SK-N-SH (cell line): ENCODE measurements around the gene SLC6A13. TPM values are rescaled to one million over a fixed set of nuclear protein-coding genes. Genes with fewer than 3 reads are reported as not detected.
"Not testable (repeated sequence)": the region's sequence is repeated elsewhere in the genome, so short reads cannot be mapped to it uniquely, and the experiment has no call there.

ENCODE experiments used
- CTCF ChIA-PET: fragments of 300-600, 350-600 bp; formaldehyde crosslinking; extraction: SDS; loops from one replicate; lab custom pipeline; 2021; lab: Yijun Ruan, JAX
- POLR2A ChIA-PET: fragments of 350-600 bp; sonication (Branson Sonifier 250); formaldehyde crosslinking; extraction: SDS; loops from one replicate; lab custom pipeline; 2020; ENCODE audit warnings: antibody characterized with exemption, inconsistent platforms; lab: Yijun Ruan, JAX
- DNase-seq: peaks from one replicate; pipeline ENCODE4 v3.0.0; 2012
- H2AFZ ChIP-seq: fragments of 200-600 bp; sonication (generic); 2 replicates; pipeline ENCODE4 v1.8.1; 2016; ENCODE audit warnings: antibody characterized with exemption, mild to moderate bottlenecking, low read depth
- H3F3A ChIP-seq: fragments of 200-600 bp; sonication (generic); replicated peaks from 2 replicates; pipeline ENCODE3; 2016; ENCODE audit warnings: antibody characterized with exemption, mild to moderate bottlenecking; ENCODE audit not compliant: insufficient read depth
- H3K27ac ChIP-seq, 2 experiments: fragments of 200-500 bp in 1 of 2; fragments of 200-600 bp in 1 of 2; sonication (Bioruptor generic) in 1 of 2; sonication (generic), shearing (Covaris generic) in 1 of 2; 2 replicates each; pipeline versions ENCODE4 v1.5.1 to v1.6.1; 2014 to 2016; ENCODE audit warnings: low read depth in 2 of 2, inconsistent platforms in 1 of 2, low read length in 1 of 2, mild to moderate bottlenecking in 1 of 2, mixed read lengths in 1 of 2
- H3K27me3 ChIP-seq: fragments of 200-600 bp; sonication (generic), shearing (Covaris generic); 2 replicates; pipeline ENCODE4 v1.6.1; 2016; ENCODE audit warnings: mixed run types; ENCODE audit not compliant: insufficient read depth
- H3K36me3 ChIP-seq, 2 experiments: fragments of 200-500 bp in 1 of 2; fragments of 200-600 bp in 1 of 2; sonication (Bioruptor generic) in 1 of 2; sonication (generic) in 1 of 2; replicated peaks in 1 of 2; 2 replicates each; pipeline versions ENCODE3 to v1.5.1; 2014 to 2016; ENCODE audit warnings: low read length in 1 of 2, mild to moderate bottlenecking in 1 of 2; ENCODE audit not compliant: insufficient read depth in 2 of 2, control insufficient read depth in 1 of 2
- H3K4me1 ChIP-seq, 2 experiments: fragments of 200-500 bp in 1 of 2; fragments of 200-600 bp in 1 of 2; sonication (Bioruptor generic) in 1 of 2; sonication (generic), shearing (Covaris generic) in 1 of 2; 2 replicates each; pipeline versions ENCODE4 v1.5.1 to v1.6.1; 2014 to 2016; ENCODE audit warnings: low read depth in 1 of 2, low read length in 1 of 2, mixed run types in 1 of 2; ENCODE audit not compliant: insufficient read depth in 2 of 2, control insufficient read depth in 1 of 2
- H3K4me2 ChIP-seq: fragments of 200-600 bp; sonication (generic), shearing (Covaris generic); 2 replicates; pipeline ENCODE4 v1.6.1; 2017; ENCODE audit warnings: mixed run types
- H3K4me3 ChIP-seq, 2 experiments: fragments of 200-500 bp in 1 of 2; fragments of 200-600 bp in 1 of 2; sonication (Bioruptor generic) in 1 of 2; sonication (generic), shearing (Covaris generic) in 1 of 2; 2 replicates each; pipeline versions ENCODE4 v1.5.1 to v1.8.1; 2014 to 2016; ENCODE audit warnings: low read depth in 2 of 2, inconsistent platforms in 1 of 2, low read length in 1 of 2, mild to moderate bottlenecking in 1 of 2, mixed read lengths in 1 of 2, moderate library complexity in 1 of 2
- H3K79me2 ChIP-seq: fragments of 200-600 bp; sonication (generic); 2 replicates; pipeline ENCODE4 v1.8.1; 2017; ENCODE audit warnings: mild to moderate bottlenecking; ENCODE audit not compliant: insufficient read depth
- H3K9ac ChIP-seq: fragments of 200-600 bp; sonication (generic); 2 replicates; pipeline ENCODE4 v1.6.1; 2017; ENCODE audit warnings: mixed run types
- H3K9me2 ChIP-seq: fragments of 200-600 bp; sonication (generic); 2 replicates; pipeline ENCODE4 v1.6.1; 2017; ENCODE audit warnings: mixed run types
- H3K9me3 ChIP-seq: fragments of 200-600 bp; sonication (generic); 2 replicates; pipeline ENCODE4 v1.6.1; 2017; ENCODE audit warnings: mixed run types, mild to moderate bottlenecking, moderate library complexity
- H4K20me1 ChIP-seq: fragments of 200-600 bp; sonication (generic); 2 replicates; pipeline ENCODE4 v1.6.1; 2017; ENCODE audit warnings: mild to moderate bottlenecking, mixed run types; ENCODE audit not compliant: insufficient read depth
- EP300 ChIP-seq, 2 experiments: IDR thresholded peaks; 2 replicates each; pipeline versions ENCODE4 v1.4.0 to v1.6.1; 2012; ENCODE audit warnings: borderline replicate concordance in 1 of 2, low read depth in 1 of 2, low read length in 1 of 2
- FOSL2 ChIP-seq: IDR thresholded peaks from 2 replicates; pipeline ENCODE4 v1.4.0; 2012; ENCODE audit warnings: low read depth, mild to moderate bottlenecking, moderate library complexity, borderline replicate concordance
- MEF2A ChIP-seq: IDR thresholded peaks from 2 replicates; pipeline ENCODE4 v1.4.0; 2012; ENCODE audit warnings: low read depth, borderline replicate concordance
- NFIC ChIP-seq: IDR thresholded peaks from 2 replicates; pipeline ENCODE4 v1.4.0; 2012; ENCODE audit warnings: borderline replicate concordance
- RAD21 ChIP-seq: IDR thresholded peaks from 2 replicates; pipeline ENCODE4 v1.6.1; 2012; ENCODE audit warnings: mild to moderate bottlenecking, low read length
- REST ChIP-seq: IDR thresholded peaks from 2 replicates; pipeline ENCODE4 v1.6.1; 2012; ENCODE audit warnings: mild to moderate bottlenecking, low read depth, low read length, moderate library complexity
- TEAD4 ChIP-seq: IDR thresholded peaks from 2 replicates; pipeline ENCODE4 v1.4.0; 2012; ENCODE audit warnings: mild to moderate bottlenecking, borderline replicate concordance; ENCODE audit not compliant: insufficient read depth
- YY1 ChIP-seq: IDR thresholded peaks from 2 replicates; pipeline ENCODE4 v1.4.0; 2012; ENCODE audit warnings: low read depth, mild to moderate bottlenecking
- WGBS: methylation state at CpG from one replicate; pipeline ENCODE4 v1.1.6; 2017; ENCODE audit warnings: low lambda C conversion rate; 5-methylcytosine and 5-hydroxymethylcytosine counted together
- polyA plus RNA-seq, 3 experiments: library from polyadenylated mRNA; depleted of rRNA; stranded (reverse); fragments of >200 nt; gene quantifications; 2 replicates each; pipeline ENCODE4 v1.2.3, GENCODE V29; 2012

Gene SLC6A13
- polyA plus RNA-seq, 1 of the 3 experiments (the other 2 are of a cell fraction): 0.05 TPM

DNA sequence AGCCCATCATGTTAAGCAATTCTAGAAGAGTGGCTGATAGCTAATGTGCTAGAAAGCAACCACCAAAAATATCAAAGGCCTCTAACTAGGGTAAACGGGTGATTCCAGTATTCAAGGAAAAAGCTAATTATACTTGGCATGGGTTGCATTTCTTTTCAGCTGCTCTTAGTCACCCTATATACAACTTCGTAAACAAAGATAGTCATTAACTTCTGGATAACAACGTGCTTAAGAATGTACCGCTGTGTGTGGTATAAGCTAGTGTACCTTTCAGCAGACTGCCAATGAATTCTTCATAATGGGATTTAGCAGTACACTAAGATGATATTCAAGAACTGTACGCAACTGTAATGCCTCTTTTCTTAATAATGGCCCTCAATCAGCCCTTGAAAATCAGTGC lies 42.2 kb upstream of the SLC6A13 start (continued):
- TF ChIP-seq REST (no peak), MEF2A (no peak), FOSL2 (no peak), EP300 (IDR thresholded peaks at IDR 0.05; ENCODE audit: borderline replicate concordance in 1 of 2, low read depth in 1 of 2, low read length in 1 of 2) (no peak), RAD21 (no peak), NFIC (no peak), TEAD4 (no peak), YY1 (no peak)

DNA sequence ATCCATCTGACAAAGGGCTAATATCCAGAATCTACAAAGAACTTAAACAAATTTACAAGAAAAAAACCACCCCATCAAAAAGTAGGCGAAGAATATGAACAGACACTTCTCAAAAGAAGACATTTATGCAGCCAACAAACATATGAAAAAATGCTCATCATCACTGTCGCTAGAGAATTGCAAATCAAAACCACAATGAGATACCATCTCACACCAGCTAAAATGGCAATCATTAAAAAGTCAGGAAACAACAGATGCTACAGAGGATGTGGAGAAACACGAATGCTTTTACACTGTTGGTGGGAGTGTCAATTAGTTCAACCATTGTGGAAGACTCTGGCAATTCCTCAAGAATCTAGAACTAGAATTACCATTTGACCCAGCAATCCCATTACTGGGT lies 40.1 kb upstream of the SLC6A13 start:
- WGBS: 97% methylated on average over 3 of the region's 3 CpGs
- CTCF ChIA-PET, H2AFZ ChIP-seq, H3K27ac ChIP-seq, H3K4me3 ChIP-seq, H3K27me3 ChIP-seq, H3K9ac ChIP-seq, H3K4me1 ChIP-seq, DNase-seq, POLR2A ChIA-PET, H3K4me2 ChIP-seq, H3F3A ChIP-seq, H3K9me3 ChIP-seq, H3K9me2 ChIP-seq: not testable (repeated sequence)
- H3K36me3 ChIP-seq: peaks cover 39 to 80% of the 10 kb centered on the region in 2 experiments
- H3K79me2 ChIP-seq: peaks cover 62% of the 10 kb centered on the region
- peaks cover 17% of the 10 kb centered on the region; the same call in 1 of the 2 replicates for H4K20me1 ChIP-seq

- 84% methylated on average over 1 of the region's 1 CpG for WGBS
- H3K4me2 ChIP-seq, DNase-seq, H3K27ac ChIP-seq, H3K9me3 ChIP-seq, H3F3A ChIP-seq, H3K27me3 ChIP-seq, H3K4me3 ChIP-seq, H3K4me1 ChIP-seq, H2AFZ ChIP-seq, CTCF ChIA-PET, POLR2A ChIA-PET, H3K9ac ChIP-seq, H3K9me2 ChIP-seq: not testable (repeated sequence)
- H3K79me2 ChIP-seq: peaks cover 56% of the 10 kb centered on the region
- peaks cover 40 to 75% of the 10 kb centered on the region in 2 experiments for H3K36me3 ChIP-seq
- peaks cover 13% of the 10 kb centered on the region; the same call in 1 of the 2 replicates for H4K20me1 ChIP-seq
Observed at GRCh38 chr12:300166-300565, 37.5 kb upstream of the SLC6A13 start.

DNA sequence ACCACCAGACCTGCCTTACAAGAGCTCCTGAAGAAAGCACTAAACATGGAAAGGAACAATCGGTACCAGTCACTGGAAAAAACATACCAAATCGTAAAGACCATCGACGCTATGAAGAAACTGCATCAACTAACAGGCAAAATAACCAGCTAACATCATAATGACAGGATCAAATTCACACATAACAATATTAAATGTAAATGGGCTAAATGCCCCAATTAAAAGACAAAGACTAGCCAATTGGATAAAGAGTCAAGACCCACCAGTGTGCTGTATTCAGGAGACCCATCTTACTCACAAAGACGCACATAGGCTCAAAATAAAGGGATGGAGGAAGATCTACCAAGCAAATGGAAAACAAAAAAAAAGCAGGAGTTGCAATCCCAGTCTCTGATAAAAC lies 36.9 kb upstream of the SLC6A13 start:
- Histone ChIP-seq H4K20me1 (peaks cover 13% of the 10 kb centered on the region; the same call in 1 of the 2 replicates), H3K79me2 (peaks cover 56% of the 10 kb centered on the region), H3K36me3 (peaks cover 40 to 73% of the 10 kb centered on the region in 2 experiments)
- H3K4me2 ChIP-seq, H3K4me1 ChIP-seq, POLR2A ChIA-PET, H3K27ac ChIP-seq, CTCF ChIA-PET, H3F3A ChIP-seq, DNase-seq, H2AFZ ChIP-seq, H3K9me3 ChIP-seq, H3K27me3 ChIP-seq, H3K9me2 ChIP-seq, H3K4me3 ChIP-seq, H3K9ac ChIP-seq: not testable (repeated sequence)
- 85% methylated on average over 5 of the region's 5 CpGs for WGBS

- DNase-seq, H2AFZ ChIP-seq, H3K9me2 ChIP-seq, H3K27ac ChIP-seq, H3K27me3 ChIP-seq, POLR2A ChIA-PET, H3K4me2 ChIP-seq, H4K20me1 ChIP-seq, H3F3A ChIP-seq, H3K9ac ChIP-seq, H3K9me3 ChIP-seq, H3K4me1 ChIP-seq, H3K4me3 ChIP-seq: not testable (repeated sequence)
- peaks cover 40 to 69% of the 10 kb centered on the region in 2 experiments for H3K36me3 ChIP-seq
- CTCF ChIA-PET: interaction anchor here (1.2 kb wide), 1 partner anchor 11 kb away, joined by 3 read pairs; no protein-coding TSS in a partner anchor
- WGBS: 100% methylated on average over 5 of the region's 8 CpGs
- H3K79me2 ChIP-seq: peaks cover 49% of the 10 kb centered on the region
Observed at GRCh38 chr12:298059-298458, 35.4 kb upstream of the SLC6A13 start.
